ENCODE data around the gene TBC1D10A. TPM values are rescaled to one million over a fixed set of nuclear protein-coding genes. Genes with fewer than 3 reads are reported as not detected.

TBC1D10A gene
- total RNA-seq, 2 donors from 2014 or later, result 46.1 to 51.2 TPM

DNA sequence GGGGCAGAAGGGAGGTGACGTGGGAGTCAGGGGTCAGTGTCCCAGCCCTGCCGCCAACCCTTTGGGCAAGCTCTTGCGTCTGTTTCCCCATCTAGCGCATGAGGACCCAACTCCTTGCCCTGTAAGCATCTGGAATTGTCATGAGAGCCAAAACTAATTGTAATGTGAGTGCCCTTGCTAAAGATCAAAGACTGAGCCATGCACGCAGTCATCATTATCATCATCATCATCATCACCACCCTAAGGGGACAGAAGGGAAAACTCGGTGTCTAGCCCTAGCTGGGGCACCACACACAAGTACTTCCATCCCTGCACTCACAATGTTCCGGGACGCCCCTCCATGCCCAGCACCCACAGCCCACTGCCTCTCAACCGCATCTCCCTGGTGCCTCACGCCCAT lies 82.7 kb downstream of the TBC1D10A start:
- intact Hi-C loops (cut with DNase I), result no loop called here
- Histone ChIP-seq H3K27me3 (replicated peaks; ENCODE audit: insufficient read depth) (no peaks in the 10 kb centered on the region), H3K27ac (no peak overlapping the region), H3K9me3 (no peaks in the 10 kb centered on the region), H3K36me3 (no peaks in the 10 kb centered on the region), H3K4me1 (replicated peaks) (no peaks in the 10 kb centered on the region), H3K4me3 (no peak overlapping the region)
- TF ChIP-seq POLR2A (IDR thresholded peaks at IDR 0.05), result no peak
- no peak for DNase-seq (ENCODE audit: low spot score)
- 96% methylated on average over 10 of the region's 10 CpGs for WGBS

DNA sequence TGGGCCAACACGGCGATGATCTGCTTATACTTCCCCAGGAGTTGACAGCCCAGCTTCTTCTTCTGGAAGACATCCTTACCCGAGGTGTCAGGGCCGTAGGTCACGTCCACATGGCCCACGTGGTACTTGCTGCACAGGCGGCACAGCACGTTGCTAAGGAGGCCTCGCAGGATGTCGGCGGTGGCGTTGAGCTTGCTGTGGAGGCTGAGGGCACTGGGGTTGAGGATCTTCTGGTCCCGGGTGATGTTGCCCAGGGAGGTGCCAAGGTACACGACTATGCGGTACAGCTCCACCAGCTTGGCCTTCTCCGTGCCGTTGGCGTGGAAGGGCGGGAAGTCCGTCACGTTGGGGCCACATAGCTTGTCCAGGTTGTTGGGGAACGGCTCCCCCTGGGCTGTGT lies 83.1 kb downstream of the TBC1D10A start:
- no peak overlapping the region for H3K4me3 ChIP-seq
- 93% methylated on average over 22 of the region's 22 CpGs for WGBS
- no peaks in the 10 kb centered on the region for H3K4me1 ChIP-seq (replicated peaks)
- DNase-seq (ENCODE audit: low spot score), result no peak
- no peaks in the 10 kb centered on the region for H3K36me3 ChIP-seq
- no peaks in the 10 kb centered on the region for H3K9me3 ChIP-seq
- H3K27me3 ChIP-seq (replicated peaks; ENCODE audit: insufficient read depth), result no peaks in the 10 kb centered on the region
- no peak overlapping the region for H3K27ac ChIP-seq
- TF ChIP-seq, protein P1, sequence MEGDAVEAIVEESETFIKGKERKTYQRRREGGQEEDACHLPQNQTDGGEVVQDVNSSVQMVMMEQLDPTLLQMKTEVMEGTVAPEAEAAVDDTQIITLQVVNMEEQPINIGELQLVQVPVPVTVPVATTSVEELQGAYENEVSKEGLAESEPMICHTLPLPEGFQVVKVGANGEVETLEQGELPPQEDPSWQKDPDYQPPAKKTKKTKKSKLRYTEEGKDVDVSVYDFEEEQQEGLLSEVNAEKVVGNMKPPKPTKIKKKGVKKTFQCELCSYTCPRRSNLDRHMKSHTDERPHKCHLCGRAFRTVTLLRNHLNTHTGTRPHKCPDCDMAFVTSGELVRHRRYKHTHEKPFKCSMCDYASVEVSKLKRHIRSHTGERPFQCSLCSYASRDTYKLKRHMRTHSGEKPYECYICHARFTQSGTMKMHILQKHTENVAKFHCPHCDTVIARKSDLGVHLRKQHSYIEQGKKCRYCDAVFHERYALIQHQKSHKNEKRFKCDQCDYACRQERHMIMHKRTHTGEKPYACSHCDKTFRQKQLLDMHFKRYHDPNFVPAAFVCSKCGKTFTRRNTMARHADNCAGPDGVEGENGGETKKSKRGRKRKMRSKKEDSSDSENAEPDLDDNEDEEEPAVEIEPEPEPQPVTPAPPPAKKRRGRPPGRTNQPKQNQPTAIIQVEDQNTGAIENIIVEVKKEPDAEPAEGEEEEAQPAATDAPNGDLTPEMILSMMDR (IDR thresholded peaks at IDR 0.05), result no peak
- TF ChIP-seq POLR2AphosphoS5 (IDR thresholded peaks at IDR 0.05), result no peak
- TF ChIP-seq POLR2A (IDR thresholded peaks at IDR 0.05), result no peak
- intact Hi-C loops (cut with DNase I), result no loop called here

Other genes starting within 250 kb of the TBC1D10A start
- gene HORMAD2, start 246.5 kb downstream of the TBC1D10A start, total RNA-seq, result 1 to 10 TPM in 1 of 2 donors, not detected in 1; 6.9 TPM
- gene LIF, start 80.2 kb downstream of the TBC1D10A start, total RNA-seq, result under 1 TPM; 0.40 to 0.59 TPM
- gene OSM, start 60.1 kb downstream of the TBC1D10A start, total RNA-seq, result 1 to 10 TPM in 1 of 2 donors, not detected in 1; 2.5 TPM
- gene CASTOR1, start 37.4 kb downstream of the TBC1D10A start, total RNA-seq, result 10 to 100 TPM; 27.2 to 33.2 TPM
- gene SF3A1, start 30.0 kb upstream of the TBC1D10A start, total RNA-seq, result 100 to 1,000 TPM; 108 to 134 TPM
- gene CCDC157, start 30.1 kb upstream of the TBC1D10A start, total RNA-seq, result 10 to 100 TPM in 1 of 2 donors, 1 to 10 TPM in 1; 3.5 to 28.6 TPM
- 10 to 100 TPM; 18.1 to 20.0 TPM for gene RNF215, start 60.5 kb upstream of the TBC1D10A start, total RNA-seq
- 10 to 100 TPM; 16.8 to 31.1 TPM for gene SEC14L2, start 70.1 kb upstream of the TBC1D10A start, total RNA-seq
- 10 to 100 TPM; 14.1 to 28.1 TPM for gene MTFP1, start 98.8 kb upstream of the TBC1D10A start, total RNA-seq
- not detected for gene SEC14L3, start 145.1 kb upstream of the TBC1D10A start, total RNA-seq
- gene SEC14L4, start 178.8 kb upstream of the TBC1D10A start, total RNA-seq, result 10 to 100 TPM in 1 of 2 donors, not detected in 1; 16.9 TPM
- gene SEC14L6, start 219.8 kb upstream of the TBC1D10A start, total RNA-seq, result 10 to 100 TPM in 1 of 2 donors, under 1 TPM in 1; 0.23 to 22.9 TPM
- gene GAL3ST1, start 247.7 kb upstream of the TBC1D10A start, total RNA-seq, result 1 to 10 TPM; 1.1 to 9.7 TPM

All from prostate gland (tissue), 2 donors.